H9 (cell line): ENCODE results near the gene EPHB2. TPM values are rescaled to one million over a fixed set of nuclear protein-coding genes. Genes with fewer than 3 reads are reported as not detected.

Experiments
- DNase-seq: peaks from one replicate; pipeline ENCODE4 v3.0.0-alpha.2; 2017
- H2AFZ ChIP-seq: one replicate; pipeline ENCODE4 v1.6.1; 2013; ENCODE audit warnings: mild to moderate bottlenecking, low read length, control low read depth, moderate library complexity
- H2AK5ac ChIP-seq: 2 replicates; pipeline ENCODE4 v1.6.1; 2013; ENCODE audit warnings: low read length, control low read depth, mixed read lengths; ENCODE audit not compliant: insufficient read length
- H2BK120ac ChIP-seq: one replicate; pipeline ENCODE4 v1.6.1; 2013; ENCODE audit warnings: low read depth, mild to moderate bottlenecking, low read length, control low read depth, inconsistent platforms; ENCODE audit not compliant: poor library complexity, severe bottlenecking
- H2BK12ac ChIP-seq: 2 replicates; pipeline ENCODE4 v1.6.1; 2013; ENCODE audit warnings: low read length, control low read depth, mixed read lengths, low read depth; ENCODE audit not compliant: insufficient read length
- H2BK15ac ChIP-seq: 2 replicates; pipeline ENCODE4 v1.6.1; 2013; ENCODE audit warnings: low read depth, low read length, control low read depth
- H2BK20ac ChIP-seq: one replicate; pipeline ENCODE4 v1.6.1; 2013; ENCODE audit warnings: low read depth, mild to moderate bottlenecking, low read length, control low read depth, inconsistent platforms; ENCODE audit not compliant: poor library complexity, severe bottlenecking
- H2BK5ac ChIP-seq: 2 replicates; pipeline ENCODE4 v1.6.1; 2013; ENCODE audit warnings: low read length, control low read depth, mixed read lengths; ENCODE audit not compliant: insufficient read length
- H3K14ac ChIP-seq: 2 replicates; pipeline ENCODE4 v1.6.1; 2013; ENCODE audit warnings: low read length, control low read depth; ENCODE audit not compliant: insufficient read depth
- H3K18ac ChIP-seq: 2 replicates; pipeline ENCODE4 v1.6.1; 2013; ENCODE audit warnings: low read depth, mild to moderate bottlenecking, mixed read lengths, low read length, control low read depth; ENCODE audit not compliant: insufficient read length
- H3K23ac ChIP-seq: 2 replicates; pipeline ENCODE4 v1.6.1; 2013; ENCODE audit warnings: low read length, control low read depth, mixed read lengths, low read depth; ENCODE audit not compliant: insufficient read length
- H3K23me2 ChIP-seq: 2 replicates; pipeline ENCODE4 v1.6.1; 2013; ENCODE audit warnings: low read depth, mild to moderate bottlenecking, mixed read lengths, low read length, control low read depth; ENCODE audit not compliant: insufficient read length, poor library complexity, severe bottlenecking
- H3K27ac ChIP-seq: 2 replicates; pipeline ENCODE4 v1.5.1; 2013; ENCODE audit warnings: low read length, control low read depth, mixed read lengths, low read depth; ENCODE audit not compliant: insufficient read length
- H3K27me3 ChIP-seq: 2 replicates; pipeline ENCODE4 v1.6.1; 2013; ENCODE audit warnings: low read length, control low read depth, inconsistent platforms; ENCODE audit not compliant: insufficient read depth
- H3K4ac ChIP-seq: 2 replicates; pipeline ENCODE4 v1.6.1; 2013; ENCODE audit warnings: low read depth, mild to moderate bottlenecking, control low read depth, inconsistent platforms, low read length, moderate library complexity
- H3K4me1 ChIP-seq: 2 replicates; pipeline ENCODE4 v1.6.1; 2013; ENCODE audit warnings: low read length, control low read depth, inconsistent platforms; ENCODE audit not compliant: insufficient read depth
- H3K4me2 ChIP-seq: 2 replicates; pipeline ENCODE4 v1.6.1; 2013; ENCODE audit warnings: low read length, control low read depth, mixed read lengths; ENCODE audit not compliant: insufficient read length, insufficient read depth
- H3K56ac ChIP-seq: 2 replicates; pipeline ENCODE4 v1.6.1; 2013; ENCODE audit warnings: low read depth, mild to moderate bottlenecking, mixed read lengths, low read length, control low read depth; ENCODE audit not compliant: insufficient read length
- H3K79me1 ChIP-seq: 2 replicates; pipeline ENCODE4 v1.6.1; 2013; ENCODE audit warnings: low read depth, mild to moderate bottlenecking, moderate library complexity, low read length, control low read depth, inconsistent platforms; ENCODE audit not compliant: insufficient read depth, poor library complexity, severe bottlenecking
- H3K79me2 ChIP-seq: 2 replicates; pipeline ENCODE4 v1.6.1; 2013; ENCODE audit warnings: low read length, control low read depth, inconsistent platforms; ENCODE audit not compliant: insufficient read depth
- H3K9ac ChIP-seq: 2 replicates; pipeline ENCODE4 v1.6.1; 2013; ENCODE audit warnings: low read length, control low read depth, mixed read lengths; ENCODE audit not compliant: insufficient read length; ENCODE audit errors: extremely low read depth
- H3K9me3 ChIP-seq: one replicate; pipeline ENCODE4 v1.6.1; 2013; ENCODE audit warnings: low read depth, low read length, inconsistent platforms; ENCODE audit not compliant: control insufficient read depth
- H3T11ph ChIP-seq: one replicate; pipeline ENCODE4 v1.6.1; 2013; ENCODE audit warnings: mild to moderate bottlenecking, low read length, control low read depth, inconsistent platforms
- H4K20me1 ChIP-seq: one replicate; pipeline ENCODE4 v1.6.1; 2013; ENCODE audit not compliant: control insufficient read depth, insufficient read length, insufficient read depth
- H4K5ac ChIP-seq: 2 replicates; pipeline ENCODE4 v1.6.1; 2013; ENCODE audit warnings: low read depth, mild to moderate bottlenecking, mixed read lengths, low read length, control low read depth; ENCODE audit not compliant: insufficient read length
- H4K8ac ChIP-seq: replicated peaks from 2 replicates; pipeline ENCODE4 v1.6.1; 2013; ENCODE audit warnings: low read length, control low read depth, mixed read lengths, low read depth; ENCODE audit not compliant: insufficient read length
- H4K91ac ChIP-seq: 2 replicates; pipeline ENCODE4 v1.6.1; 2013; ENCODE audit warnings: low read depth, mild to moderate bottlenecking, moderate library complexity, mixed read lengths, low read length, control low read depth; ENCODE audit not compliant: insufficient read length
- H3K27ac Mint-ChIP-seq, 3 experiments: 2 replicates in 2 of 3; 3 replicates in 1 of 3; pipeline ENCODE4 v1.8.0; 2020 to 2021; ENCODE audit warnings: mixed read lengths in 3 of 3, mild to moderate bottlenecking in 1 of 3, moderate library complexity in 1 of 3
- H3K27me3 Mint-ChIP-seq: 2 replicates; pipeline ENCODE4 v1.8.0; 2021; ENCODE audit warnings: low read depth, mild to moderate bottlenecking, moderate library complexity, mixed read lengths
- H3K36me3 Mint-ChIP-seq, 3 experiments: 2 replicates in 2 of 3; 3 replicates in 1 of 3; pipeline ENCODE4 v1.8.0; 2020 to 2021; ENCODE audit warnings: low read depth in 3 of 3, mixed read lengths in 3 of 3; ENCODE audit not compliant: insufficient read depth in 1 of 3
- H3K4me1 Mint-ChIP-seq, 2 experiments: 2 replicates each; pipeline ENCODE4 v1.8.0; 2020; ENCODE audit warnings: mixed read lengths in 2 of 2
- H3K4me3 Mint-ChIP-seq, 2 experiments: 2 replicates in 1 of 2; 3 replicates in 1 of 2; pipeline ENCODE4 v1.8.0; 2020 to 2021; ENCODE audit warnings: mild to moderate bottlenecking in 2 of 2, mixed read lengths in 2 of 2, moderate library complexity in 1 of 2
- H3K9me3 Mint-ChIP-seq, 2 experiments: 2 replicates in 1 of 2; 3 replicates in 1 of 2; pipeline ENCODE4 v1.8.0; 2020; ENCODE audit warnings: mild to moderate bottlenecking in 2 of 2, mixed read lengths in 2 of 2, moderate library complexity in 1 of 2
- WGBS: extraction: QIAGEN DNeasy Blood & Tissue Kit; methylation state at CpG from one replicate; pipeline ENCODE4 v1.1.7; 2013; ENCODE audit warnings: missing lambda C conversion rate, low lambda C conversion rate, mixed read lengths; ENCODE audit not compliant: insufficient read length; ENCODE audit errors: extremely low coverage; 5-methylcytosine and 5-hydroxymethylcytosine counted together
- total RNA-seq: library from RNA; stranded (reverse); gene quantifications from 2 replicates; pipeline ENCODE4 v1.2.1, GENCODE V29; 2021
- TF ChIP-seq, protein P1 (sequence below): fragments of 200-600 bp; sonication (generic); conservative IDR thresholded peaks from 3 replicates; pipeline ENCODE4 v1.8.0; 2021; ENCODE audit warnings: antibody characterized with exemption, mild to moderate bottlenecking

Gene EPHB2
- total RNA-seq, 1 experiment from 2014 or later = 9.5 TPM

DNA sequence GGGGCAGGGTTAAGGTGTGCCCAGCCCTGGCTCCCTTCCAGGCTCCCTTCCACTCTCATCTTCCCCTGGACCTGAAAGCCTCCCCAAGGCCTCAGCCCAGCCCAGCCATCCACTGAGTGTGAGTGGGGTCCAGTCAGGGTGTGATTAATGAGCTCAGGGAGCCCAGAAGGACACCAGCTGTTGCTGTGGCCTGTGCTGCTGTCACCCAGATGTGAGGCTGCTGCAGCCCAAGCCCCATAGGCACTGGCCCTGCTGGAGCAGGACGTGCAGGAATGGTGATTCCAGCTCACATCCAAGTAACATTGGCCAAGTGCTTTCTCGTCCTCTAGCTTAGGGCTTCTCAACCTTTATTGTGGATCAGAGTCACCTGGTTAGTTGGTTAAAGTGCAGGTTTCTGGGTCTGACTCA lies 77.6 kb downstream of the EPHB2 start:
- Histone ChIP-seq H3K9me3 (no peaks in the 10 kb centered on the region), H3K56ac (no peak overlapping the region), H3K79me1 (no peaks in the 10 kb centered on the region), H3K27me3 (no peaks in the 10 kb centered on the region), H3K18ac (no peak overlapping the region), H3K27ac (no peak overlapping the region), H3K4me2 (no peak overlapping the region), H2BK12ac (no peak overlapping the region), H3K79me2 (no peaks in the 10 kb centered on the region), H3K23ac (no peak overlapping the region), H3K4ac (no peak overlapping the region), H3K23me2 (no peaks in the 10 kb centered on the region), H4K91ac (no peak overlapping the region), H4K8ac (no peak overlapping the region), H3K4me1 (peaks cover 2% of the 10 kb centered on the region; the same call in 1 of the 2 replicates), H4K5ac (no peak overlapping the region), H2AFZ (no peak overlapping the region), H3K14ac (no peak overlapping the region; the same call in 1 of the 2 replicates), H4K20me1 (no peaks in the 10 kb centered on the region), H2BK5ac (no peak overlapping the region), H3K9ac (no peak overlapping the region), H3T11ph (no peak overlapping the region), H2AK5ac (no peak overlapping the region), H2BK15ac (no peak overlapping the region), H2BK120ac (no peak overlapping the region), H2BK20ac (no peak overlapping the region)
- Mint-ChIP-seq H3K9me3 (no peaks in the 10 kb centered on the region), H3K27ac (no peak overlapping the region), H3K27me3 (no peaks in the 10 kb centered on the region), H3K4me1 (peaks cover 30 to 39% of the 10 kb centered on the region in 2 experiments), H3K36me3 (no peaks in the 10 kb centered on the region; a peak in 2 of 7 replicates), H3K4me3 (no peak overlapping the region)
- no peak for DNase-seq
- TF ChIP-seq, protein P1, sequence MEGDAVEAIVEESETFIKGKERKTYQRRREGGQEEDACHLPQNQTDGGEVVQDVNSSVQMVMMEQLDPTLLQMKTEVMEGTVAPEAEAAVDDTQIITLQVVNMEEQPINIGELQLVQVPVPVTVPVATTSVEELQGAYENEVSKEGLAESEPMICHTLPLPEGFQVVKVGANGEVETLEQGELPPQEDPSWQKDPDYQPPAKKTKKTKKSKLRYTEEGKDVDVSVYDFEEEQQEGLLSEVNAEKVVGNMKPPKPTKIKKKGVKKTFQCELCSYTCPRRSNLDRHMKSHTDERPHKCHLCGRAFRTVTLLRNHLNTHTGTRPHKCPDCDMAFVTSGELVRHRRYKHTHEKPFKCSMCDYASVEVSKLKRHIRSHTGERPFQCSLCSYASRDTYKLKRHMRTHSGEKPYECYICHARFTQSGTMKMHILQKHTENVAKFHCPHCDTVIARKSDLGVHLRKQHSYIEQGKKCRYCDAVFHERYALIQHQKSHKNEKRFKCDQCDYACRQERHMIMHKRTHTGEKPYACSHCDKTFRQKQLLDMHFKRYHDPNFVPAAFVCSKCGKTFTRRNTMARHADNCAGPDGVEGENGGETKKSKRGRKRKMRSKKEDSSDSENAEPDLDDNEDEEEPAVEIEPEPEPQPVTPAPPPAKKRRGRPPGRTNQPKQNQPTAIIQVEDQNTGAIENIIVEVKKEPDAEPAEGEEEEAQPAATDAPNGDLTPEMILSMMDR = no peak
- WGBS = no CpG with 5 or more reads among the region's 2 CpGs
